HL-60 (cell line): Measurements from ENCODE around the gene SEMA6B.
"Not testable (repeated sequence)": the region's sequence is repeated elsewhere in the genome, so short reads cannot be mapped to it uniquely, and the experiment has no call there.

ENCODE experiments used
- DNase-seq, 2 experiments: peaks; one replicate each; pipeline ENCODE4 v3.0.0-alpha.2; 2010 to 2020; ENCODE audit warnings: low read depth in 1 of 2, low spot score in 1 of 2
- H3K27ac ChIP-seq: fragments of 250-450 bp; sonication (Bioruptor Pico); replicated peaks from 2 replicates; pipeline ENCODE4 v1.5.1; 2020; ENCODE audit warnings: mild to moderate bottlenecking, moderate library complexity
- H3K27me3 ChIP-seq: fragments of 250-450 bp; sonication (Bioruptor Pico); 2 replicates; pipeline ENCODE4 v1.5.1; 2021; ENCODE audit warnings: mild to moderate bottlenecking, moderate library complexity; ENCODE audit not compliant: insufficient read depth, poor library complexity, severe bottlenecking
- H3K4me3 ChIP-seq: replicated peaks from 2 replicates; pipeline ENCODE4 v1.5.1; 2011; ENCODE audit warnings: mild to moderate bottlenecking, control low read depth, low read length; ENCODE audit not compliant: insufficient read depth
- CTCF ChIP-seq: IDR thresholded peaks from one replicate; pipeline ENCODE4 v1.5.1; 2011; ENCODE audit warnings: low read length, control low read depth, inconsistent platforms; ENCODE audit not compliant: insufficient read depth
- GABPA ChIP-seq: IDR thresholded peaks from 2 replicates; pipeline ENCODE4 v1.6.1; 2012; ENCODE audit warnings: low read depth
- POLR2AphosphoS5 ChIP-seq: IDR thresholded peaks from 2 replicates; pipeline ENCODE4 v1.6.1; 2012; ENCODE audit warnings: low read depth
- REST ChIP-seq: IDR thresholded peaks from 2 replicates; pipeline ENCODE4 v1.6.1; 2012; ENCODE audit warnings: low read depth; ENCODE audit not compliant: insufficient replicate concordance
- SPI1 ChIP-seq: IDR thresholded peaks from 2 replicates; pipeline ENCODE4 v1.6.1; 2012; ENCODE audit warnings: low read depth, mild to moderate bottlenecking, borderline replicate concordance

Gene SEMA6B

GRCh38 chr19:4542896-4543841 lies 16.3 kb downstream of the SEMA6B start:
- H3K4me3 ChIP-seq = no peak overlapping the region
- no peak for TF ChIP-seq CTCF
- no peak for TF ChIP-seq SPI1
- peak; percentile 50 for TF ChIP-seq POLR2AphosphoS5
- H3K27me3 ChIP-seq = no peaks in the 10 kb centered on the region
- peak overlapping the region; percentile 87 for H3K27ac ChIP-seq
- DNase-seq = peak; percentile 79

- DNase-seq = peak in 1 of 2 experiments; percentile 57
- H3K4me3 ChIP-seq = not testable (repeated sequence)
- H3K27ac ChIP-seq = peak overlapping the region; percentile 87
Measured at GRCh38 chr19:4541806-4542145, 17.7 kb downstream of the SEMA6B start.

GRCh38 chr19:4541114-4541805 lies 18.2 kb downstream of the SEMA6B start:
- Histone ChIP-seq H3K4me3 (no peak overlapping the region), H3K27ac (peak overlapping the region; percentile 87), H3K27me3 (no peaks in the 10 kb centered on the region)
- no peak for TF ChIP-seq SPI1
- no peak for TF ChIP-seq REST
- no peak for TF ChIP-seq GABPA
- peak; percentile 61 for TF ChIP-seq POLR2AphosphoS5
- TF ChIP-seq CTCF = no peak
- DNase-seq = peak; percentile 61 to 86

More at GRCh38 chr19:4541806-4542145, 17.7 kb downstream of the SEMA6B start:
- not testable (repeated sequence) for H3K27me3 ChIP-seq

GRCh38 chr19:4539693-4540581 lies 19.5 kb downstream of the SEMA6B start, which contains the start of gene LRG1:
Gene LRG1, minus strand, starts transcription at chr19:4540036. Its CDS starts 23 bp downstream, at chr19:4540013.
- Histone ChIP-seq H3K27ac (peak within 1 kb of the TSS; percentile 87), H3K27me3 (no peaks in the 10 kb centered on the region), H3K4me3 (peak within 1 kb of the TSS; percentile 57)
- TF ChIP-seq SPI1 (peak; percentile 76; the same call in 1 of the 2 replicates), POLR2AphosphoS5 (peak; percentile 65; the same call in 1 of the 2 replicates), REST (no peak)
- DNase-seq = peak; percentile 90 to 96
